ENCODE data around the gene PAMR1. TPM values are rescaled to one million over a fixed set of nuclear protein-coding genes. Genes with fewer than 3 reads are reported as not detected.

Gene PAMR1
- total and polyA plus RNA-seq, 10 of the 15 experiments (the other 5 are each of a cell fraction or from before 2014, with no cell fraction given): 0.04 TPM; not detected in 9

GRCh38 chr11:35427071-35427470 lies 98.3 kb downstream of the PAMR1 start (continued):
- TF ChIP-seq ZNF687 (IDR thresholded peaks at IDR 0.05) (no peak), IKZF2 (IDR thresholded peaks at IDR 0.05) (no peak), PRDM15 (CRISPR knock-in tag; IDR thresholded peaks at IDR 0.05) (no peak), ASH2L (IDR thresholded peaks at IDR 0.05; ENCODE audit: borderline replicate concordance, low read depth) (no peak), POU2F2 (IDR thresholded peaks at IDR 0.05; ENCODE audit: borderline replicate concordance, low read depth, low read length) (no peak), HDAC6 (IDR thresholded peaks at IDR 0.05; ENCODE audit: unreplicated experiment) (no peak), E2F4 (IDR thresholded peaks at IDR 0.05; ENCODE audit: low read depth, low read length) (no peak)
